DND-41 (cell line): Measurements from ENCODE around the gene CEP63.

Experiments used
- ATAC-seq: fragments of 200-7000 bp; cut with Tn5 transposase; 3 replicates; pipeline ENCODE4 v1.9.1; 2021; ENCODE audit warnings: low read depth; ENCODE audit not compliant: insufficient read depth
- DNase-seq: peaks from one replicate; pipeline ENCODE4 v3.0.0-alpha.2; 2020
- H2AFZ ChIP-seq: 2 replicates; pipeline ENCODE4 v1.6.0; 2012; ENCODE audit warnings: low read depth, low read length
- H3K27ac ChIP-seq: 2 replicates; pipeline ENCODE4 v1.5.1; 2012; ENCODE audit warnings: low read length, inconsistent platforms
- H3K27me3 ChIP-seq: fragments of 200-600 bp; sonication (generic); 2 replicates; pipeline ENCODE4 v1.6.0; 2012; ENCODE audit warnings: low read length, mild to moderate bottlenecking, inconsistent platforms; ENCODE audit not compliant: insufficient read depth, poor library complexity
- H3K36me3 ChIP-seq: 2 replicates; pipeline ENCODE4 v1.5.1; 2012; ENCODE audit warnings: low read length, inconsistent platforms; ENCODE audit not compliant: insufficient read depth
- H3K4me1 ChIP-seq: 2 replicates; pipeline ENCODE4 v1.5.1; 2012; ENCODE audit warnings: mild to moderate bottlenecking, low read length; ENCODE audit not compliant: insufficient read depth
- H3K4me2 ChIP-seq: 2 replicates; pipeline ENCODE4 v1.6.0; 2012; ENCODE audit warnings: mild to moderate bottlenecking, moderate library complexity, low read length, inconsistent platforms; ENCODE audit not compliant: insufficient read depth
- H3K4me3 ChIP-seq, 2 experiments: fragments of 200-600 bp in 1 of 2; shearing (Covaris generic) in 1 of 2; 2 replicates each; pipeline ENCODE4 v1.5.1; 2012 to 2016; ENCODE audit warnings: inconsistent platforms in 2 of 2, low read length in 2 of 2, mild to moderate bottlenecking in 2 of 2, low read depth in 1 of 2, moderate library complexity in 1 of 2
- H3K79me2 ChIP-seq: 2 replicates; pipeline ENCODE4 v1.6.0; 2012; ENCODE audit warnings: low read length, inconsistent platforms; ENCODE audit not compliant: insufficient read depth
- H3K9ac ChIP-seq: 2 replicates; pipeline ENCODE4 v1.6.0; 2012; ENCODE audit warnings: low read depth, mild to moderate bottlenecking, inconsistent platforms, low read length, moderate library complexity
- H3K9me3 ChIP-seq: 2 replicates; pipeline ENCODE4 v1.5.1; 2012; ENCODE audit warnings: low read length, moderate library complexity, mild to moderate bottlenecking, inconsistent platforms; ENCODE audit not compliant: insufficient read depth, severe bottlenecking
- H4K20me1 ChIP-seq: 2 replicates; pipeline ENCODE4 v1.6.0; 2012; ENCODE audit warnings: low read length; ENCODE audit not compliant: insufficient read depth
- EZH2 ChIP-seq: IDR thresholded peaks from 3 replicates; pipeline ENCODE4 v1.6.1; 2012; ENCODE audit warnings: borderline replicate concordance, low read depth, mild to moderate bottlenecking, moderate library complexity, low read length, inconsistent platforms; ENCODE audit not compliant: severe bottlenecking
- TF ChIP-seq, protein P1 (sequence below): IDR thresholded peaks from 2 replicates; pipeline ENCODE4 v1.5.1; 2012; ENCODE audit warnings: borderline replicate concordance, low read length, moderate library complexity, mild to moderate bottlenecking; ENCODE audit not compliant: poor library complexity, severe bottlenecking; ENCODE audit errors: extremely low read depth

CEP63 gene

DNA sequence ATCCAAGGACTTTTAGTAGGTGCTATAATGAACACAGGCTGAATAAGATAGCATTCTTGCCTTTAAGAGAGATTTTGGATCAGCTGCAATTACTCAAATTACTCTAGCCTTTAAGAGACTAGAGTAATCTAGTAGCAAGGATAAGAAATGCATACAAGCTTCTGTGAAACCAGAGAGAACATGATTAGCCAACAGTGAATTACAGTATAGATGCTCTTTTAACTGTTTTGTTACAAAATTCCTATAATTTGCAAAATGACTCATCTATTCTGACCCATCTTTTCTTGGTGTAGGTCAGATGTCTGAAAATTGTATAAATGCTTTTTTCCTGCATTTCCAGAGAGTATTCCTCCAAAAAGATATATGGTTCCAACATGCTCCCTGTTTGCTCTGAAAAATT, 66.9 kb downstream of the CEP63 start:
- Histone ChIP-seq H4K20me1 (no peaks in the 10 kb centered on the region), H2AFZ (no peak overlapping the region), H3K9ac (no peak overlapping the region), H3K4me3 (no peak overlapping the region), H3K27me3 (no peaks in the 10 kb centered on the region), H3K4me2 (no peak overlapping the region), H3K36me3 (peaks cover 56% of the 10 kb centered on the region), H3K4me1 (no peaks in the 10 kb centered on the region), H3K27ac (no peak overlapping the region), H3K9me3 (no peaks in the 10 kb centered on the region), H3K79me2 (no peaks in the 10 kb centered on the region)
- no peak for DNase-seq
- ATAC-seq: no peak
- no peak for TF ChIP-seq EZH2
- TF ChIP-seq, protein P1, sequence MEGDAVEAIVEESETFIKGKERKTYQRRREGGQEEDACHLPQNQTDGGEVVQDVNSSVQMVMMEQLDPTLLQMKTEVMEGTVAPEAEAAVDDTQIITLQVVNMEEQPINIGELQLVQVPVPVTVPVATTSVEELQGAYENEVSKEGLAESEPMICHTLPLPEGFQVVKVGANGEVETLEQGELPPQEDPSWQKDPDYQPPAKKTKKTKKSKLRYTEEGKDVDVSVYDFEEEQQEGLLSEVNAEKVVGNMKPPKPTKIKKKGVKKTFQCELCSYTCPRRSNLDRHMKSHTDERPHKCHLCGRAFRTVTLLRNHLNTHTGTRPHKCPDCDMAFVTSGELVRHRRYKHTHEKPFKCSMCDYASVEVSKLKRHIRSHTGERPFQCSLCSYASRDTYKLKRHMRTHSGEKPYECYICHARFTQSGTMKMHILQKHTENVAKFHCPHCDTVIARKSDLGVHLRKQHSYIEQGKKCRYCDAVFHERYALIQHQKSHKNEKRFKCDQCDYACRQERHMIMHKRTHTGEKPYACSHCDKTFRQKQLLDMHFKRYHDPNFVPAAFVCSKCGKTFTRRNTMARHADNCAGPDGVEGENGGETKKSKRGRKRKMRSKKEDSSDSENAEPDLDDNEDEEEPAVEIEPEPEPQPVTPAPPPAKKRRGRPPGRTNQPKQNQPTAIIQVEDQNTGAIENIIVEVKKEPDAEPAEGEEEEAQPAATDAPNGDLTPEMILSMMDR: no peak

DNA sequence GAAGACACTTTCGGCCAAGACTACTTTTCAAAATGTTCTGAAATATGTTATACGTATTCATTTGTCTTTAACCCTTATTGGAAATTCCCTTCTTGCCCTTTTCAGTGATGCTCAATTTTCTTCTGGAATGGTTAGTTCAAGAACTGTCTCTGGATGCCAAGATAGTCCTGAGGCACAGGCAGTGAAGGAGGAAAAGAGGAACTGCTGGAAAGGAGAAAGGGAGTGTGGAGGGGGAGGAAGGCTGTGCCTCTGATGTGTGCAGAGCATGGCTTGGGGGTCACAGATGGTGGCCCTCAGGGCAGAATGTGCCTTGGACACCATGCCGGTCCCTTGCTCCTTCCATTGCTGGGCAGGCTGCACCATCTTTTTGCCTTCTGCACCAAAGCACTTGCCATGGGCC, 73.7 kb downstream of the CEP63 start:
- no peaks in the 10 kb centered on the region for H3K27me3 ChIP-seq
- ATAC-seq (no peak), DNase-seq (no peak)
- no peak overlapping the region for H2AFZ ChIP-seq
- no peaks in the 10 kb centered on the region for H4K20me1 ChIP-seq
- no peak overlapping the region for H3K4me2 ChIP-seq
- peaks cover 22% of the 10 kb centered on the region; the same call in 1 of the 2 replicates for H3K36me3 ChIP-seq
- H3K9me3 ChIP-seq: no peaks in the 10 kb centered on the region
- H3K4me3 ChIP-seq: no peak overlapping the region
- H3K9ac ChIP-seq: no peak overlapping the region
- H3K4me1 ChIP-seq: no peaks in the 10 kb centered on the region
- no peak overlapping the region for H3K27ac ChIP-seq
- TF ChIP-seq, protein P1: no peak
- no peak for TF ChIP-seq EZH2
- no peaks in the 10 kb centered on the region for H3K79me2 ChIP-seq

DNA sequence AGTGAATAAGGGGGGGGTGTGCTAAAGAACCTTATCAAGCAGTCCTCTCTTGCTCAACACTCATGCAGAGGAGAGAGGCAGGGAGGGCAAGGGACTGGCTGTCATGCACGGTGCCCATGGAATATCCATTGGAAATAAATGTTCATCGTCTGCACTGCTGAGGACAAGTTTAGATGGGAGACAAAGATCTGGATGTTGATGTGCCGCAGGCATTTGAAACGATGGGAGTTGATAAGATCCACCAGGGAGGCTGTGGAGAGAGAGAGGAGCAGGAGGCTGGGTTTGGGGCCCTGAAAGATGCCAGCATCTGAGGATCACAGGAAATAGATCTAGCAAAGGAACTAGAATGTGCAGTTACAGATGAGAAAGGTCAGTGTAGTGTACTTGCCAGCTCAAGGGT, 76.2 kb downstream of the CEP63 start:
- no peak for TF ChIP-seq EZH2
- TF ChIP-seq, protein P1: no peak
- Histone ChIP-seq H3K79me2 (no peaks in the 10 kb centered on the region), H3K9me3 (no peaks in the 10 kb centered on the region), H3K4me1 (no peaks in the 10 kb centered on the region), H4K20me1 (no peaks in the 10 kb centered on the region), H3K4me3 (no peak overlapping the region), H2AFZ (no peak overlapping the region), H3K27ac (no peak overlapping the region), H3K36me3 (peaks cover 22% of the 10 kb centered on the region; the same call in 1 of the 2 replicates), H3K27me3 (no peaks in the 10 kb centered on the region), H3K4me2 (no peak overlapping the region), H3K9ac (no peak overlapping the region)
- ATAC-seq: no peak
- no peak for DNase-seq

DNA sequence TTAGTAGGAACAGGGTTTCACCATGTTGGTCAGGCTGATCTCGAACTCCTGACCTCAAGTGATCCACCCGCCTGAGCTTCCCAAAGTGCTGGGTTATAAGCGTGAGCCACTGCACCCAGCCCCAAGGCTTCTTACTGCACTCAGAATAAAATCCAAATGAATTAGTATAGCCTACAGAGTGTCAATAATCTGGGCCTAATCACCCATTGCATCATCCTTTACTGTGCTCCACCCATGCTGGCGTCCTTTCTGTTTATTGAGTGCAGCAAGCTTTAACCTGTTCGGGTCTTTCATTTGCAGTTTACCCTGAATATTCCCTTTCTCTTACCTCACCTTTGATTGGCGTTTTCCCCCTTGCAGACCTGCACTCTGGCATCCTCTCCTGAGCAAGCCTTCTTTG, 77.7 kb downstream of the CEP63 start:
- ATAC-seq (no peak), DNase-seq (no peak)
- Histone ChIP-seq H3K27ac (no peak overlapping the region), H3K4me3 (no peak overlapping the region), H2AFZ (no peak overlapping the region), H4K20me1 (no peaks in the 10 kb centered on the region), H3K27me3 (no peaks in the 10 kb centered on the region), H3K79me2 (no peaks in the 10 kb centered on the region), H3K9me3 (peaks cover 4% of the 10 kb centered on the region), H3K4me1 (no peaks in the 10 kb centered on the region), H3K4me2 (no peak overlapping the region), H3K36me3 (peaks cover 21% of the 10 kb centered on the region; the same call in 1 of the 2 replicates), H3K9ac (no peak overlapping the region)
- TF ChIP-seq EZH2: no peak
- TF ChIP-seq, protein P1: no peak
